Hepatocyte (in vitro differentiated cells): ENCODE data around the gene ARHGAP10. TPM values are rescaled to one million over a fixed set of nuclear protein-coding genes. Genes with fewer than 3 reads are reported as not detected.

Source experiments
- DNase-seq: peaks from one replicate; pipeline ENCODE4 v3.0.0-alpha.2; 2016; ENCODE audit warnings: low spot score
- H2AFZ ChIP-seq: fragments of 200-600 bp; sonication (generic); 2 replicates; pipeline ENCODE4 v1.6.0; 2016; ENCODE audit warnings: antibody characterized with exemption, mild to moderate bottlenecking
- H3K27ac ChIP-seq: fragments of 200-600 bp; sonication (generic); 2 replicates; pipeline ENCODE4 v1.5.1; 2016; ENCODE audit warnings: mild to moderate bottlenecking
- H3K27me3 ChIP-seq: fragments of 200-600 bp; sonication (generic); 2 replicates; pipeline ENCODE4 v1.6.1; 2016
- H3K36me3 ChIP-seq: fragments of 200-600 bp; sonication (generic); replicated peaks from 2 replicates; pipeline ENCODE4 v1.5.1; 2016; ENCODE audit warnings: low read depth; ENCODE audit not compliant: insufficient read depth
- H3K4me1 ChIP-seq: fragments of 200-600 bp; sonication (generic); 2 replicates; pipeline ENCODE4 v1.5.1; 2016; ENCODE audit warnings: mild to moderate bottlenecking, moderate library complexity; ENCODE audit not compliant: insufficient read depth
- H3K4me2 ChIP-seq: fragments of 200-600 bp; sonication (generic); 2 replicates; pipeline ENCODE4 v1.6.0; 2016
- H3K4me3 ChIP-seq: fragments of 200-600 bp; sonication (generic); 2 replicates; pipeline ENCODE4 v1.5.1; 2016; ENCODE audit warnings: mild to moderate bottlenecking
- H3K79me2 ChIP-seq: fragments of 200-600 bp; sonication (generic); 2 replicates; pipeline ENCODE4 v1.6.0; 2017; ENCODE audit warnings: mild to moderate bottlenecking
- H3K9me2 ChIP-seq: fragments of 200-600 bp; sonication (generic); replicated peaks from 2 replicates; pipeline ENCODE4 v1.6.0; 2017; ENCODE audit warnings: mild to moderate bottlenecking; ENCODE audit not compliant: insufficient read depth
- H3K9me3 ChIP-seq: fragments of 200-600 bp; sonication (generic); 2 replicates; pipeline ENCODE4 v1.5.1; 2016; ENCODE audit warnings: low read depth, mild to moderate bottlenecking
- H4K20me1 ChIP-seq: fragments of 200-600 bp; sonication (generic); 2 replicates; pipeline ENCODE4 v1.6.0; 2016; ENCODE audit warnings: mild to moderate bottlenecking; ENCODE audit not compliant: insufficient read depth, poor library complexity, severe bottlenecking
- CTCF ChIP-seq: fragments of 200-600 bp; sonication (generic); IDR thresholded peaks from 2 replicates; pipeline ENCODE4 v1.5.1; 2016; ENCODE audit warnings: antibody characterized with exemption, mild to moderate bottlenecking; ENCODE audit not compliant: poor library complexity
- EZH2 ChIP-seq: fragments of 200-600 bp; sonication (generic); IDR thresholded peaks from 2 replicates; pipeline ENCODE4 v1.6.1; 2016; ENCODE audit warnings: antibody characterized with exemption, mild to moderate bottlenecking, borderline replicate concordance
- EZH2phosphoT487 ChIP-seq: fragments of 200-600 bp; sonication (generic); IDR thresholded peaks from one replicate; pipeline ENCODE4 v1.6.1; 2018; ENCODE audit warnings: antibody characterized with exemption, mild to moderate bottlenecking, low read depth, moderate library complexity; ENCODE audit not compliant: unreplicated experiment, severe bottlenecking
- WGBS: methylation state at CpG from one replicate; pipeline ENCODE4 v1.1.6; 2016; ENCODE audit warnings: low lambda C conversion rate; ENCODE audit errors: missing lambda C conversion rate; 5-methylcytosine and 5-hydroxymethylcytosine counted together
- polyA plus RNA-seq: library from polyadenylated mRNA; unstranded; fragments of >200 nt; fragmentation: Nextera tagmentation; extraction: Ambion mirVana; gene quantifications from 2 replicates; pipeline ENCODE4 v1.2.1, GENCODE V29; 2016
- total RNA-seq: library from RNA; depleted of rRNA; stranded (reverse); fragments of >200 nt; gene quantifications from 2 replicates; pipeline ENCODE4 v1.2.3, GENCODE V29; 2014

The ARHGAP10 gene
- total and polyA plus RNA-seq, 2 experiments from 2014 or later, result 16.8 to 23.4 TPM

DNA sequence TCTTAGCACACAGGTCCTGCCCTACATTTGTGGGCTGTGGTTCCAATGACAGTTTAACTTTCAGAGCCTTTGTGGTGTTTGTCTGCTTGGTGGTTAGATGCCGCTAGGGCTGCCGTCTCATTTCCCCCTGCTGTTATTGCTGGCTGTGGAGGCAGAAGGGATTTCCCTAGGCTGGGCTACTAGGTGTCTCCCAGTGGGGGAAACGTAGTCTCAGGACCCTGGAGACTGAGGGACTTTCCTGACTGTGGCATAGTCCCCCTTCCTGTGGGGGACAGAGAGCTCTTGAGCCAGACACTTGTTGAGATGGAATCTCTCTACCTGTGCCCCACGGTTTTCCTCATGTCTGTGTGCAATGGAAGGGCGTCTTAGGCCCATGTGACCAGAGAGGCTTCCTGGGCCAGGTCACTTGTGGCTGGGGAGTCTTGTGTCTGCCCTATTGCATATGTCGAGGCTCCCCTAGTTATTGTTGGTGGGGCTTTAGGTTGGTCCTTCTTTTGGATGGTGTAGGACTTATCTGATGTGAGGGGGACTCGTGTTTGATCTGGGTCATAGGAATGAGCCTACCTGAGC is 68.2 kb downstream of the ARHGAP10 start:
- Histone ChIP-seq H3K9me3 (no peaks in the 10 kb centered on the region), H3K36me3 (no peaks in the 10 kb centered on the region), H3K79me2 (peaks cover 82% of the 10 kb centered on the region), H3K27ac (no peak overlapping the region), H2AFZ (no peak overlapping the region), H3K4me2 (no peak overlapping the region), H3K27me3 (no peaks in the 10 kb centered on the region), H3K4me3 (no peak overlapping the region), H4K20me1 (no peaks in the 10 kb centered on the region), H3K9me2 (no peaks in the 10 kb centered on the region), H3K4me1 (peaks cover 3% of the 10 kb centered on the region)
- DNase-seq, result no peak
- no peak for TF ChIP-seq EZH2
- no peak for TF ChIP-seq EZH2phosphoT487
- no peak for TF ChIP-seq CTCF
- 88% methylated on average over 7 of the region's 7 CpGs for WGBS

DNA sequence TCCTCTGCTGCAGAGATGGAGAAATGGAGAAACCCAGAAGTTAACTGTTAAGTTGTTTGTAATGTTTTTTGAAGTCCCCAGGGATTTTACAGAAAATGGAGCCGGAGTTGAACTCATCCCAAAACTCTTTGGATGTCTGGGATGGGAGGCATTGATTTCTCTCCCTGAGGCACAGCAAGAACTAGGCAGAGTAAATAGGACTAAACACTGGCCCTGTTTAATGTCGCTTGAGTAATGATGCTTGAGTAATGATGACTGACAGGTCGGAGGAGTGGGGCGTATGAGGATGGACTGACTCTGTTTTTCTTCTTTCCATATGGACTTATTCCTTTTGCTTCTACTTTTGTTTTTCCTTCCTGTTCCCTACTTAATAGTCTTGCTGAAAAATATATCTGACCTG is 69.9 kb downstream of the ARHGAP10 start:
- TF ChIP-seq CTCF (no peak), EZH2phosphoT487 (no peak), EZH2 (no peak)
- no peaks in the 10 kb centered on the region for H3K9me3 ChIP-seq
- 73% methylated on average over 4 of the region's 4 CpGs for WGBS
- no peak overlapping the region for H3K27ac ChIP-seq
- no peak overlapping the region for H3K4me2 ChIP-seq
- H3K9me2 ChIP-seq, result no peaks in the 10 kb centered on the region
- no peaks in the 10 kb centered on the region for H3K36me3 ChIP-seq
- DNase-seq, result no peak
- no peaks in the 10 kb centered on the region for H3K27me3 ChIP-seq
- peaks cover 86% of the 10 kb centered on the region for H3K79me2 ChIP-seq
- H4K20me1 ChIP-seq, result no peaks in the 10 kb centered on the region
- H3K4me1 ChIP-seq, result peaks cover 3% of the 10 kb centered on the region
- no peak overlapping the region for H3K4me3 ChIP-seq
- H2AFZ ChIP-seq, result no peak overlapping the region

DNA sequence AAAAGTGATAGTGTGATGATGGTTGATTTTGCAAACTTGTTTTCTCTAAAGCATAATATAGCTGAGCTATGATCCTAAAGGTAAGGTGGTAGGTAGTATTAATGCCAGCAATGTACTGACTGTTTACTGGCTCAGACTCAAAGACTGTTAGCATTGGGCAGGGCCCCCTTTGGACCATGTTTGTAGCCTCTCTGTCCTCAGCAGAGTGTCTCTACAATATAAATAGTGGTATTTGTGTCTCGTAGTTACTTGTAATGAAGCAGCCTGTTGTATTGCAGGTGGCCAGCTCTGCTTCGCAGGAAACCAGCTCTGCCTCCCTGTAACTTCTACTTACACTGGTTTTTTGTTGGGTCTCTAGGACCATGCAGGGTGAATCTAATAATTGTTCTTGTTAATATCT is 70.5 kb downstream of the ARHGAP10 start:
- no peaks in the 10 kb centered on the region for H3K27me3 ChIP-seq
- no peak overlapping the region for H3K4me3 ChIP-seq
- no peaks in the 10 kb centered on the region for H4K20me1 ChIP-seq
- H3K36me3 ChIP-seq, result no peaks in the 10 kb centered on the region
- H2AFZ ChIP-seq, result no peak overlapping the region
- H3K4me1 ChIP-seq, result peaks cover 3% of the 10 kb centered on the region
- WGBS, result 69% methylated on average over 2 of the region's 2 CpGs
- no peak overlapping the region for H3K4me2 ChIP-seq
- no peak for DNase-seq
- no peaks in the 10 kb centered on the region for H3K9me3 ChIP-seq
- H3K9me2 ChIP-seq, result no peaks in the 10 kb centered on the region
- TF ChIP-seq EZH2, result no peak
- H3K27ac ChIP-seq, result no peak overlapping the region
- H3K79me2 ChIP-seq, result peaks cover 88% of the 10 kb centered on the region

- H3K4me1 ChIP-seq, result peaks cover 3% of the 10 kb centered on the region
- no peaks in the 10 kb centered on the region for H4K20me1 ChIP-seq
- no peaks in the 10 kb centered on the region for H3K9me2 ChIP-seq
- TF ChIP-seq CTCF, result no peak
- TF ChIP-seq EZH2phosphoT487, result no peak
- TF ChIP-seq EZH2, result no peak
- no peaks in the 10 kb centered on the region for H3K36me3 ChIP-seq
- H3K9me3 ChIP-seq, result no peaks in the 10 kb centered on the region
- no peak overlapping the region for H3K4me3 ChIP-seq
- H3K27ac ChIP-seq, result no peak overlapping the region
- H2AFZ ChIP-seq, result no peak overlapping the region
- 90% methylated on average over 4 of the region's 4 CpGs for WGBS
- DNase-seq, result no peak
- H3K4me2 ChIP-seq, result no peak overlapping the region
- H3K79me2 ChIP-seq, result peaks cover 83% of the 10 kb centered on the region
- no peaks in the 10 kb centered on the region for H3K27me3 ChIP-seq
These were observed 74.1 kb downstream of the ARHGAP10 start for GRCh38 chr4:147805946-147806345.
